ENCODE results near the gene SOWAHA.

Gene SOWAHA

DNA sequence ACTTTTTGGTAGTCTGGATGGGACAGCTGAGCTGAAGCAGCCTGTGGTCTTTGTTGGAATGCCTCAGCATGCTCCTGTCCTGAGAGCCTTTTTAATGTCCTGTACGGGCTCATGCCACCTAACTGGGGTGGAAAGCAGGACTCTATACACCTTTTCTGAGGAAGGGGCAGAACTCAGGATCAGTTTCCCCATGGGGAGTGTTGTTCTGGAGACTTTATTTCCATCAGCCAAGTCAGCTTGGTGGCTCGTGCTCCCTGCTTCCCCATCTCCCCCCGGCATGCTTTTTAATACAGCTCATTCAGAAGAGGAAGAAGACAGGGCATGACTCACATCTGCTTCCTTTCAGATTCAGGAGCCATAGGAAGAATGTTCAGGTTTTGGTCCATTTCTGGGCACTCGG lies 31.0 kb upstream of the SOWAHA start:
- TF ChIP-seq, protein P1, sequence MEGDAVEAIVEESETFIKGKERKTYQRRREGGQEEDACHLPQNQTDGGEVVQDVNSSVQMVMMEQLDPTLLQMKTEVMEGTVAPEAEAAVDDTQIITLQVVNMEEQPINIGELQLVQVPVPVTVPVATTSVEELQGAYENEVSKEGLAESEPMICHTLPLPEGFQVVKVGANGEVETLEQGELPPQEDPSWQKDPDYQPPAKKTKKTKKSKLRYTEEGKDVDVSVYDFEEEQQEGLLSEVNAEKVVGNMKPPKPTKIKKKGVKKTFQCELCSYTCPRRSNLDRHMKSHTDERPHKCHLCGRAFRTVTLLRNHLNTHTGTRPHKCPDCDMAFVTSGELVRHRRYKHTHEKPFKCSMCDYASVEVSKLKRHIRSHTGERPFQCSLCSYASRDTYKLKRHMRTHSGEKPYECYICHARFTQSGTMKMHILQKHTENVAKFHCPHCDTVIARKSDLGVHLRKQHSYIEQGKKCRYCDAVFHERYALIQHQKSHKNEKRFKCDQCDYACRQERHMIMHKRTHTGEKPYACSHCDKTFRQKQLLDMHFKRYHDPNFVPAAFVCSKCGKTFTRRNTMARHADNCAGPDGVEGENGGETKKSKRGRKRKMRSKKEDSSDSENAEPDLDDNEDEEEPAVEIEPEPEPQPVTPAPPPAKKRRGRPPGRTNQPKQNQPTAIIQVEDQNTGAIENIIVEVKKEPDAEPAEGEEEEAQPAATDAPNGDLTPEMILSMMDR (IDR thresholded peaks at IDR 0.05; ENCODE audit: insufficient read depth, low read depth, low read length, missing control alignments): no peak
- DNase-seq (ENCODE audit: low read depth): no peak
- H3K4me3 ChIP-seq (ENCODE audit: low read depth, low read length): no peak overlapping the region

DNA sequence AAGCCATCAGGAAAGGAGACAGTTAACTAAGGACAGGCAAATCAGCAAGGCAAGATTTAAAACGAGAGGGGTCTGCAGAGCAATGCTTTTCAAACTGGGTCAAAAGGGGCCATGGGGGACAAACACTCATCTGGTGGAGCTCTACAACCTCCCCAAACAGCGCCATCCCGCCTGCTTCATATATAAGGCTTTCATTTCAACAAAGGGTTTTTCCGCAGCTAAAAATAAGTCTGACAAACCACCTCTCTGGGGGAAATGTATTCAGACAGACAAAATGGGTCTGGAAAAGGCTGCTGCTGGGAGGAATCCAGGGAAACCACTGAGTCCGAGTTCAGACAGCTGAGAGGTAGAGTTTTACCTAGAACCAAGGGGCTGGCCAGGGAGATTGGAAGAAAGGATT lies 27.7 kb upstream of the SOWAHA start:
- TF ChIP-seq, protein P1 (IDR thresholded peaks at IDR 0.05; ENCODE audit: insufficient read depth, low read depth, low read length, missing control alignments): no peak
- DNase-seq (ENCODE audit: low read depth): peak; percentile 22
- H3K4me3 ChIP-seq (ENCODE audit: low read depth, low read length): no peak overlapping the region

DNA sequence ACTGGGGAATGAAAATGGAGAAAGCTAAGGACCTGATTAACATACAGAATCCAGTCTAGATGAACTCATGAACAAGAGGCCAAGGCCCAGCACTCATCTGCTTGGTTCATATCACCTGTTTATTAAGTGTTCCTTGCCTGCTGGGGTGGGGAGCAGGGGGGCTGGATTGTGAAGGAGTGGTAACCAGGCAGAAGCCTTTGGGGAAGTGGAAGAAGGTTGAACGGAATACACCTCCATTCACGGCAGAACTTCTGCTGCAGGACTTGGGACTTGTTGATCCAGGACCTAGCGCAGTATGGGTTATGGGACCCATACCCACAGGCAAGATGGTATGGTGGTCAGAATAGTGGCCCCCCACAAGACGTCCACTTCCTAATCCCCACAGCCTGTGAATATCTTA lies 27.2 kb upstream of the SOWAHA start:
- DNase-seq (ENCODE audit: low read depth): no peak
- H3K4me3 ChIP-seq (ENCODE audit: low read depth, low read length): no peak overlapping the region
- TF ChIP-seq, protein P1 (IDR thresholded peaks at IDR 0.05; ENCODE audit: insufficient read depth, low read depth, low read length, missing control alignments): no peak

DNA sequence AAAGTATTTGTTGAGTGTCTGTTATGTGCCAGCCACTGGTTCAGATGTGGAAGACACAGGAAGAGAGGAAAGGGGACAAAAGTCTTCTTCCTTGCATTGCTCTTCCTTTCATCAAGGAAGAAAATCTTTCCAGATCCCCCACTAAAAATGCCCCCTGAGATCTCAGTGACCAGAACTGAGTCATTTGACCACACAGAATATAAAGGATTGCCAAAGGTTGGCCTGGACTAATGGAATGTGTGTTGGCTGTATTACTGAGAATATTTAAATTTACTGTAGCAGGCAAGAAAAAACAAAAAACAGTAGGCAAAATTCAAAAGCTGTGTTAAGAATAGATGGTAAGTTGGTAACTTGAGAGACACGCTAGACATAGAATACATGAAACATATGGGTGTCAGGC lies 26.0 kb upstream of the SOWAHA start:
- TF ChIP-seq, protein P1 (IDR thresholded peaks at IDR 0.05; ENCODE audit: insufficient read depth, low read depth, low read length, missing control alignments): no peak
- no peak overlapping the region for H3K4me3 ChIP-seq (ENCODE audit: low read depth, low read length)
- DNase-seq (ENCODE audit: low read depth): no peak

DNA sequence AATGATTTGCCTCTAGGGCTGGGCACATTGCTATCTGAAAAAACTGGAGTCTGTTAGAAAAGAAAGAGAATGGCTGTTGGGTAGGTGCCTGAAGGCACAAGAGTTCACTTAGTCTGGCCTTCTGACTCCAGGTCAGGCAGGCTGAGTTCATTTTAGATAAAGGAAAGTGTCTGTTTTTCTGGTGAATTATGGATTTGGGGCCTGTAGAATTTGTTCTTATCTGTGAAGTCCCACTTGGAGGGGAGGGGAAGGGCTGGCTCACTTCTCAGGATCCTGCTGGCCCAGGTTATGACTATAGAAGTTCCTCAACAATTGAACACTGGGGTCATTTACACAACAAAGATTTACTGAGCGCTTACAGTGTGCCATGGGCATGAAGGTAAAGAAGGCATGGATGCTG lies 24.6 kb upstream of the SOWAHA start:
- TF ChIP-seq, protein P1 (IDR thresholded peaks at IDR 0.05; ENCODE audit: insufficient read depth, low read depth, low read length, missing control alignments): no peak
- H3K4me3 ChIP-seq (ENCODE audit: low read depth, low read length): no peak overlapping the region
- no peak for DNase-seq (ENCODE audit: low read depth)

DNA sequence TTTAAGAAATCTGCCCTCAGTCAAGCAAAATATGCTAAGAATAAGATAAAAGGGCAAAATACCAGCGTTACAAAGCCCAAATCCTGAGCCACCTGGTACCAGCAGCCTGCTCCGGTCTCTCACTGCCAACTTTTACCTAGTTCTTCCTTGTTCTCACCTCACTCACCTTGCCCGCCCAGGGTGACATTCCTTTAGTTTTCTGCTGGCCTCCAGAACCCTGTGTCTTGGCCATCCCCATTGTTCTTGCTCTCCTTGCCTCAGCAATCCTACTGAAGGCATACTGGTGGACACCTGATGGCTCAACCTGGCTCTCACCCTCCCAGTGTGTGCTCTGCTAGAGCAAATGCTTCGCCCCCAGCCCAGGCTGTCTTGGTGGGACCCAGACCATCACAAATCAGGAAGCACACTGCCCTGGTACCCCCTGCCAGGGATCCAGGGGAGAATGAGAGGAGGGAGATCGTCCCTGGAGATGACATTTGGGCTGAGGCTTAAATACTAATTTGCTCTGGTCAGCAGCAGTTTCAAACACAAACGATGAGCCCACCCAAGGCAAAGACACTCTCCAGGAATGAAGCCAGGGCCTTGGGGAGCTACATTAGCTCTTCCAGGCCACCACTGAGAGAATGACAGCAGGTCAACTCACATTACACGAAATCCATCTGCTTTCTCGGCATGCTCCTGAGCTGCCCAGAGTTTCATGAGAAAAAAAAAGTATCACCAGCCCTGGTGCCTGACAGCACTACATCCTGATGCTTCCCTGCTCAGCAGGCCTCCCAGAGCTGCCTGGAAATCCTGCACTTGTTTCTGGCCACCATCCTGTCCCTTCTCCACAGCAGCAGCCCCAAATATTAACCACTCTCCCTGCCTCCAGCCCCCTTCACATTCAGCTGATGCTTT lies 23.9 kb upstream of the SOWAHA start:
- no peak for DNase-seq (ENCODE audit: low read depth)
- TF ChIP-seq, protein P1 (IDR thresholded peaks at IDR 0.05; ENCODE audit: insufficient read depth, low read depth, low read length, missing control alignments): no peak
- no peak overlapping the region for H3K4me3 ChIP-seq (ENCODE audit: low read depth, low read length)
